Stimulated activated CD8-positive, alpha-beta memory T cell treated with anti-CD3 and anti-CD28 coated beads, Interleukin-15, amount 100 ng/mL, for 4 hours (primary cell): ENCODE results near the gene PBRM1.

ENCODE experiments used
- DNase-seq, 2 donors: peaks; one replicate each; pipeline ENCODE4 v3.0.0-alpha.2; 2020; ENCODE audit warnings: low read depth in 2 of 2

PBRM1 gene

GRCh38 chr3:52511509-52511908 lies 174.2 kb downstream of the PBRM1 start:
- DNase-seq, result no peak

- DNase-seq, result no peak
Measured at GRCh38 chr3:52509753-52510328, 175.9 kb downstream of the PBRM1 start.

DNA sequence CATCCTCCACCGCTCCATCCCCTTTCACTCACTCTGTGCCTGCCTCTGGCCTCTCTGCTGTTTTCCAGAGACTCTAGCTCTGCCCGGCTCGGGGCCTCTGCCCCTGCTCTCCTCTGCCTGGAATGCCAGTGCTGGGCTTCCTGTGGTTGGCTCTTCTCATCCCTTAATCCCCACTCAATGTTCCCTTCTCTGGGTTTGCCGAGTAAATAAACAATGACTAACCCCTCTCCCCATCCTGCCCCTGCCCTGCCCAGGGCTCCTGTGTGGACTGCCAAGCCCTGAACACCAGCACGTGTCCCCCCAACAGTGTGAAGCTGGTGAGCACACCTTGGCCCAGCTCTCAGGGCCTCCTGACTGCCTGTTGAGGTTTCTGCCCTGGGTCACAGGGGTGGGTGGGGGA lies 178.4 kb downstream of the PBRM1 start:
- no peak for DNase-seq

GRCh38 chr3:52506266-52506966 lies 179.3 kb downstream of the PBRM1 start:
- DNase-seq, result no peak

GRCh38 chr3:52504977-52505376 lies 180.7 kb downstream of the PBRM1 start:
- DNase-seq, result no peak

- no peak for DNase-seq
Measured at GRCh38 chr3:52503788-52504424, 181.8 kb downstream of the PBRM1 start.

DNA sequence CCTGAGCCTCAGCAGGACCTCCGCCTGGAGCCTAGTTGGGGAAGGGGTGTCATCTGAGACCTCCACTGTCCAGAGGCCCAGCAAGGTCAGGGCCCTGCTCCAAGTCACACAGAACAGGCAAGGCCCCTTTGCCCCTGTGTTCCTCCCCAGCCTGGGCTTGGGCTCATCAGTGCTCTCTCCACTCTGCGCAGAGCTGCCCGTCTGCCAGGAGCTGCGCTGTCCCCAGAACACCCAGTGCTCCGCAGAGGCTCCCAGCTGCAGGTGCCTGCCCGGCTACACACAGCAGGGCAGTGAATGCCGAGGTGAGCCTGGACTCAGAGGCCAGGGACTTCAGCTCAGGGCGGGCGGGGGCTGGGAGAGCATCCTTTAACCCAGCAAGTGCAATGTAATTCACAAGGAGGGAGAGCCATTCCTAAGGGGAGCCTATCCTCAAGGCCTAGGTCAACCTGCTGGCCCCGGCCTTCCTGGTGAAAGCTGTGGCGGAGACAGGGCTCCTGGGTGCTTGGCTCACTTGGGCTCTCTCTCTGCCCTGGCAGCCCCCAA lies 182.8 kb downstream of the PBRM1 start:
- no peak for DNase-seq

- DNase-seq, result no peak
Measured at GRCh38 chr3:52502001-52502400, 183.7 kb downstream of the PBRM1 start.

GRCh38 chr3:52501046-52501445 lies 184.7 kb downstream of the PBRM1 start:
- DNase-seq, result no peak

- no peak for DNase-seq
Measured at GRCh38 chr3:52498137-52499054, 187.3 kb downstream of the PBRM1 start.

- no peak for DNase-seq
Measured at GRCh38 chr3:52495777-52496602, 189.7 kb downstream of the PBRM1 start.
